Lung (tissue), 12 donors: ENCODE data around the gene ANXA9. TPM values are rescaled to one million over a fixed set of nuclear protein-coding genes. Genes with fewer than 3 reads are reported as not detected.

ENCODE experiments used
- ATAC-seq: fragments of 200-7000 bp; cut with Tn5 transposase; one replicate; pipeline ENCODE4 v1.9.1; 2020; ENCODE audit warnings: moderate number of reproducible peaks; ENCODE audit not compliant: insufficient read depth, low FRiP score
- DNase-seq, 3 donors: peaks; one replicate each; pipeline ENCODE4 v3.0.0-alpha.2; 2013 to 2017
- H3K27ac ChIP-seq, 2 donors: one replicate each; pipeline ENCODE4 v1.5.1; 2013; ENCODE audit warnings: mild to moderate bottlenecking in 2 of 2, moderate library complexity in 2 of 2, control low read depth in 1 of 2, inconsistent platforms in 1 of 2, low read depth in 1 of 2, low read length in 1 of 2
- H3K27me3 ChIP-seq, 3 donors: one replicate each; pipeline ENCODE4 v1.5.1; 2013; ENCODE audit warnings: low read length in 2 of 3; ENCODE audit not compliant: control insufficient read depth in 3 of 3, insufficient read depth in 3 of 3
- H3K36me3 ChIP-seq, 4 donors: one replicate each; pipeline ENCODE4 v1.5.1; 2013; ENCODE audit warnings: low read length in 4 of 4, mild to moderate bottlenecking in 1 of 4, moderate library complexity in 1 of 4; ENCODE audit not compliant: control insufficient read depth in 4 of 4, insufficient read depth in 4 of 4
- H3K4me1 ChIP-seq, 5 donors: one replicate each; pipeline ENCODE4 v1.5.1; 2013; ENCODE audit warnings: low read length in 5 of 5, mild to moderate bottlenecking in 2 of 5, moderate library complexity in 1 of 5; ENCODE audit not compliant: control insufficient read depth in 5 of 5, insufficient read depth in 5 of 5
- H3K4me3 ChIP-seq: one replicate; pipeline ENCODE4 v1.5.1; 2013; ENCODE audit warnings: mild to moderate bottlenecking, control low read depth, moderate library complexity
- H3K9ac ChIP-seq, 2 donors: one replicate each; pipeline ENCODE4 v1.5.1; 2013; ENCODE audit warnings: low read length in 2 of 2, control low read depth in 1 of 2; ENCODE audit not compliant: insufficient read depth in 1 of 2
- H3K9me3 ChIP-seq, 4 donors: one replicate each; pipeline ENCODE4 v1.5.1; 2013; ENCODE audit warnings: low read length in 3 of 4, mild to moderate bottlenecking in 1 of 4, moderate library complexity in 1 of 4; ENCODE audit not compliant: control insufficient read depth in 4 of 4, insufficient read depth in 3 of 4
- WGBS, 2 donors: extraction: QIAGEN DNeasy Blood & Tissue Kit; methylation state at CpG; one replicate each; pipeline ENCODE4 v1.1.7; 2013; 5-methylcytosine and 5-hydroxymethylcytosine counted together
- polyA plus RNA-seq, 2 donors: library from polyadenylated mRNA; stranded (reverse); fragments of 200-250 nt; gene quantifications; one replicate each; pipeline ENCODE4 v1.2.1, GENCODE V29; 2013
- total RNA-seq, 2 donors: library from RNA; depleted of rRNA in 1 of 2; stranded (reverse); fragments of >200 nt in 1 of 2; gene quantifications; one replicate each; pipeline ENCODE4 v1.2.1, GENCODE V29; 2014 to 2021
- TF ChIP-seq, protein P1 (sequence below): IDR thresholded peaks from 2 replicates; pipeline ENCODE4 v1.5.1; 2012; ENCODE audit warnings: mild to moderate bottlenecking; ENCODE audit errors: control extremely low read depth, extremely low read depth
- donor health status: control.
- donor health status: control.
- donor health status: Bipolar disorder and iron deficiency.
- donor health status: healthy.
- donor health status: DM: yes; HTN: yes; CAD: no.

Gene ANXA9
- total and polyA plus RNA-seq, 4 donors = 0.37 to 1.3 (median 0.85) TPM

DNA sequence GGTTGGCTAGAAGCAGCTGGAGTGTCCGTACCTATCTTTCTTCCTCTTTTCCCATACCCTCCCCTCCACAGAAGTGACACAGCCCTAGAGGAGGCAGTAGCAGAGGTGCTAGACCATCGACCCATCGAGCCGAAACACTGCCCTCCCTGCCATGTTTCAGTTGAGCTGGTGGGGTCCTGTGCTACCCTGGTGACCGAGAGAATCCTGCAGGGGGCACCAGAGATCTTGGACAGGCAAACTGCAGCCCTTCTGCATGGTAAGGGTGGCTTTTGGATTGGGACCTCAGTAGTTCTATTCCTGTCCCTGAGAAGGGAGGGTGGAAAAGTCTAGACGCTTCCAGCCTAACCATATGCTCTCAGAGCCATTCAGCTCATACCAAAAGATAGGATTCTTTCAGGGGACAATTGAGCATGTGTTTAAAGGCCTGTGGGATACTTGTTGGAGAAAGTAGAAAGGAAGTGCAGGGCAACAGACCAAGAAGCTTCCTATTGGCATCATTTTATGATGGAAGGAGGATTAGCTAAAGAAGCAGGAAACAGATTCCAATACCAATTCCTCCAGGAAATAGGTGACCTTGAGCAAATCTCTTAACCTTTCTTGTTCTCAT lies 42.6 kb downstream of the ANXA9 start:
- Histone ChIP-seq H3K27ac (peak overlapping the region; percentile 13 to 81), H3K27me3 (no peaks in the 10 kb centered on the region), H3K4me3 (no peak overlapping the region), H3K4me1 (peaks cover 0 to 3% (median 0%) of the 10 kb centered on the region in 5 donors), H3K36me3 (peaks cover 3 to 28% (median 16%) of the 10 kb centered on the region in 4 donors), H3K9ac (no peak overlapping the region), H3K9me3 (no peaks in the 10 kb centered on the region)
- TF ChIP-seq, protein P1, sequence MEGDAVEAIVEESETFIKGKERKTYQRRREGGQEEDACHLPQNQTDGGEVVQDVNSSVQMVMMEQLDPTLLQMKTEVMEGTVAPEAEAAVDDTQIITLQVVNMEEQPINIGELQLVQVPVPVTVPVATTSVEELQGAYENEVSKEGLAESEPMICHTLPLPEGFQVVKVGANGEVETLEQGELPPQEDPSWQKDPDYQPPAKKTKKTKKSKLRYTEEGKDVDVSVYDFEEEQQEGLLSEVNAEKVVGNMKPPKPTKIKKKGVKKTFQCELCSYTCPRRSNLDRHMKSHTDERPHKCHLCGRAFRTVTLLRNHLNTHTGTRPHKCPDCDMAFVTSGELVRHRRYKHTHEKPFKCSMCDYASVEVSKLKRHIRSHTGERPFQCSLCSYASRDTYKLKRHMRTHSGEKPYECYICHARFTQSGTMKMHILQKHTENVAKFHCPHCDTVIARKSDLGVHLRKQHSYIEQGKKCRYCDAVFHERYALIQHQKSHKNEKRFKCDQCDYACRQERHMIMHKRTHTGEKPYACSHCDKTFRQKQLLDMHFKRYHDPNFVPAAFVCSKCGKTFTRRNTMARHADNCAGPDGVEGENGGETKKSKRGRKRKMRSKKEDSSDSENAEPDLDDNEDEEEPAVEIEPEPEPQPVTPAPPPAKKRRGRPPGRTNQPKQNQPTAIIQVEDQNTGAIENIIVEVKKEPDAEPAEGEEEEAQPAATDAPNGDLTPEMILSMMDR = peak; percentile 85
- ATAC-seq = peak; percentile 53
- 16 to 20% methylated on average over 6 of the region's 6 CpGs for WGBS, 2 donors
- peak; percentile 67 to 72 (median 71) for DNase-seq

DNA sequence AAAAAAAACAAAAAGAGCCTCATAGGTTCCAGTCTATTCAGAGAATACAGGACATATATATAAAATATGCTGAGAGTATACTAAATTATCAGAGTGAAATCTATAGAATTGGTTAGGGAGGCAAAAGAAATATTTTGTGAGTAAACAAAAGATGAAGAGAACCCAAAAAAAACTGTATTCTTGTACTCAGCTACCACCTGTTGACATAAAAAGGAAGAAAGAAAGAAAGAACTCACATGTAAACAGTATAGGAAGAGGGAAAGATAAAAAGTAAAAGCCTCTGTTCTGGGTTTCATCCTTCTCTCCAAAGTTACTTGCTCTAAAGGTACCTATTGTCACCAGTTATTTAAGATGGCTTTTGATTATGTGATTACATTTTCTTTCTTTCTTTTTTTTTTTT lies 44.4 kb downstream of the ANXA9 start:
- ATAC-seq (no peak), DNase-seq (no peak)
- peaks cover 0 to 3% (median 0%) of the 10 kb centered on the region in 5 donors for H3K4me1 ChIP-seq
- H3K27ac ChIP-seq = no peak overlapping the region
- H3K4me3 ChIP-seq = no peak overlapping the region
- no peak overlapping the region for H3K9ac ChIP-seq
- H3K27me3 ChIP-seq = no peaks in the 10 kb centered on the region
- H3K9me3 ChIP-seq = no peaks in the 10 kb centered on the region
- H3K36me3 ChIP-seq = peaks cover 9 to 29% (median 16%) of the 10 kb centered on the region in 4 donors
- TF ChIP-seq, protein P1 = no peak

DNA sequence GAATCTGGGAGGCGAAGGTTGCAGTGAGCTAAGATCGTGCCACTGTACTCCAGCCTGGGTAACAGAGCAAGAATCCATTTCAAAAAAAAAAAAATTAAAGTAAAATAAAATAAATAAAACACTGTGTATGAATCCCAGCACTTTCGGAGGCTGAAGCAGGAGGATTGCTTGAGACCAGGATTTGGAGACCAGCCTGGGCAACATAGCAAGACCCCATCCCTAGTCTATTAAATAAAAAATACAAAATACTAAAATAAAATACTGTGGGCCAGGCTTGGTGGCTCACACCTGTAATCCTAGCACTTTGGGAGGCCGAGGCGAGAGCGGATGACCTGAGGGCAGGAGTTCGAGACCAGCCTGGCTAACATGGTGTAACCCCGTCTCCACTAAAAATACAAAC lies 50.1 kb downstream of the ANXA9 start:
- peaks cover 0 to 8% (median 0%) of the 10 kb centered on the region in 5 donors for H3K4me1 ChIP-seq
- no peak overlapping the region for H3K27ac ChIP-seq
- DNase-seq (no peak), ATAC-seq (no peak)
- TF ChIP-seq, protein P1 = no peak
- peaks cover 6 to 28% (median 23%) of the 10 kb centered on the region in 4 donors for H3K36me3 ChIP-seq
- no peak overlapping the region for H3K4me3 ChIP-seq
- 98% methylated on average over 8 of the region's 8 CpGs for WGBS, 2 donors
- no peak overlapping the region for H3K9ac ChIP-seq
- H3K9me3 ChIP-seq = no peaks in the 10 kb centered on the region
- H3K27me3 ChIP-seq = no peaks in the 10 kb centered on the region

DNA sequence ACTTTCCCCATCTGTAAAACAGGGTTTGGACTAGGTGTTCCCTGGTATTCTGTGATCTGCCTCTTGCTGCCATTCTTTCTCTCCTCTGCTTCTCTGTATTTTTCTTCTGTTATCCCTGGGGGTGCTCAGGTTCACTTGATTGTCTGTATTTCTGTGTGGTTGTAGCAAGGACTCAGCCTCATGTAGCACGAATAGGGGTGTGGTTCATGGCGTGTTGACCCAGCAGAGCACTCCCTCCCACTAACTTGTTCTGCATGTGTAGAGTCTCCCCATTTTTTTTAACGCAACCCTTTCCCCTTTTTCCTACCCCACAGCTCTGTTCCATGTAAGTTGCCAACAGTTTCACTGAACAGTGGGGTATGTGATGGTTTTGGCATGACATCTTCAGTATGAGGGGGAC lies 53.1 kb downstream of the ANXA9 start:
- ATAC-seq (no peak), DNase-seq (no peak)
- no peak overlapping the region for H3K9ac ChIP-seq
- peaks cover 0 to 14% (median 0%) of the 10 kb centered on the region in 5 donors for H3K4me1 ChIP-seq
- peaks cover 0 to 25% (median 13%) of the 10 kb centered on the region in 4 donors for H3K36me3 ChIP-seq
- 86 to 91% methylated on average over 3 of the region's 3 CpGs for WGBS, 2 donors
- TF ChIP-seq, protein P1 = no peak
- H3K9me3 ChIP-seq = no peaks in the 10 kb centered on the region
- H3K27me3 ChIP-seq = no peaks in the 10 kb centered on the region
- H3K27ac ChIP-seq = no peak overlapping the region
- H3K4me3 ChIP-seq = no peak overlapping the region
